K562 (cell line): ENCODE data around the gene PLK5. TPM values are rescaled to one million over a fixed set of nuclear protein-coding genes. Genes with fewer than 3 reads are reported as not detected.

Experiments used
- C11orf30 ChIP-seq: fragments of 450-650 bp; IDR thresholded peaks from 2 replicates; pipeline ENCODE4 v1.6.1; 2016; ENCODE audit warnings: low read depth, mild to moderate bottlenecking
- CBFB ChIP-seq: sonication (generic); formaldehyde crosslinking; IDR thresholded peaks from 2 replicates; pipeline ENCODE4 v1.4.0; 2020; ENCODE audit warnings: mild to moderate bottlenecking, missing genetic modification reagents
- CCNT2 ChIP-seq: IDR thresholded peaks from 2 replicates; pipeline ENCODE4 v1.6.1; 2011; ENCODE audit warnings: borderline replicate concordance, low read depth, mild to moderate bottlenecking, moderate library complexity, mixed read lengths, low read length; ENCODE audit not compliant: insufficient read length; ENCODE audit errors: extremely low read depth
- EP400 ChIP-seq: fragments of 450-650 bp; IDR thresholded peaks from 2 replicates; pipeline ENCODE4 v1.6.1; 2017; ENCODE audit warnings: antibody characterized with exemption, mild to moderate bottlenecking, moderate library complexity
- HMGN3 ChIP-seq: IDR thresholded peaks from 2 replicates; pipeline ENCODE4 v1.6.1; 2011; ENCODE audit warnings: borderline replicate concordance, low read depth, mild to moderate bottlenecking, mixed read lengths, low read length; ENCODE audit not compliant: insufficient read length; ENCODE audit errors: extremely low read depth
- HNRNPH1 ChIP-seq: fragments of 200-400 bp; formaldehyde crosslinking; optimal IDR thresholded peaks from 2 replicates; pipeline ENCODE3; 2017; ENCODE audit warnings: low read depth, mild to moderate bottlenecking, low read length, moderate library complexity
- HNRNPUL1 ChIP-seq: fragments of 200-400 bp; formaldehyde crosslinking; IDR thresholded peaks from 2 replicates; pipeline ENCODE4 v1.6.1; 2017; ENCODE audit warnings: low read length
- MEF2D ChIP-seq: conservative IDR thresholded peaks from 2 replicates; pipeline ENCODE4 v1.6.1; 2016; ENCODE audit warnings: low read depth, missing genetic modification characterization, missing compliant biosample characterization
- MTA2 ChIP-seq: fragments of 450-650 bp; IDR thresholded peaks from 2 replicates; pipeline ENCODE4 v1.6.1; 2016; ENCODE audit warnings: low read depth
- SAP30 ChIP-seq: fragments of 200-600 bp; sonication (generic); IDR thresholded peaks from 2 replicates; pipeline ENCODE4 v1.6.1; 2012; ENCODE audit warnings: borderline replicate concordance, low read depth, mild to moderate bottlenecking, moderate library complexity, low read length, control low read depth, inconsistent platforms; ENCODE audit not compliant: insufficient read depth, poor library complexity, severe bottlenecking
- SIN3B ChIP-seq: fragments of 450-650 bp; IDR thresholded peaks from 2 replicates; pipeline ENCODE4 v1.6.1; 2017; ENCODE audit warnings: low read depth, mild to moderate bottlenecking, moderate library complexity
- SUPT5H ChIP-seq: fragments of 450-650 bp; IDR thresholded peaks from 2 replicates; pipeline ENCODE4 v1.6.1; 2016
- TAF15 ChIP-seq: fragments of 200-400 bp; formaldehyde crosslinking; IDR thresholded peaks from 2 replicates; pipeline ENCODE4 v1.6.1; 2017; ENCODE audit warnings: mild to moderate bottlenecking, low read depth, low read length, moderate library complexity
- TFAP4 ChIP-seq: sonication (generic); formaldehyde crosslinking; IDR thresholded peaks from 2 replicates; pipeline ENCODE4 v1.8.0; 2022; ENCODE audit warnings: missing genetic modification reagents, mild to moderate bottlenecking, moderate library complexity, borderline replicate concordance
- THAP12 ChIP-seq: fragments of 250-450 bp; sonication (Bioruptor Pico); IDR thresholded peaks from 2 replicates; pipeline ENCODE4 v1.9.0; 2021; ENCODE audit warnings: mild to moderate bottlenecking, inconsistent platforms
- ZC3H11A ChIP-seq: IDR thresholded peaks from 2 replicates; pipeline ENCODE4 v1.6.1; 2012; ENCODE audit warnings: low read depth, low read length, improper control_type of control experiment
- ZNF133 ChIP-seq: fragments of 250-450 bp; sonication (Bioruptor Pico); IDR thresholded peaks from 2 replicates; pipeline ENCODE4 v1.4.0; 2020; ENCODE audit warnings: mild to moderate bottlenecking
- ZNF3 ChIP-seq: fragments of 250-450 bp; sonication (Bioruptor Pico); IDR thresholded peaks from 2 replicates; pipeline ENCODE4 v1.5.0; 2021; ENCODE audit warnings: mild to moderate bottlenecking, moderate library complexity
- ZNF584 ChIP-seq: fragments of 200-800 bp; sonication (Bioruptor generic); IDR thresholded peaks from 2 replicates; pipeline ENCODE4 v1.6.1; 2016; ENCODE audit warnings: low read depth, mild to moderate bottlenecking, missing genetic modification characterization, missing compliant biosample characterization
- ZNF668 ChIP-seq: fragments of 250-450 bp; sonication (Bioruptor Pico); IDR thresholded peaks from 2 replicates; pipeline ENCODE4 v1.8.0; 2022; ENCODE audit warnings: mild to moderate bottlenecking, inconsistent platforms
- ZNF764 ChIP-seq: fragments of 250-450 bp; sonication (Bioruptor Pico); IDR thresholded peaks from 2 replicates; pipeline ENCODE4 v1.4.0; 2020; ENCODE audit warnings: low read depth, mild to moderate bottlenecking, moderate library complexity
- ZNF780A ChIP-seq: fragments of 250-450 bp; sonication (Bioruptor Pico); IDR thresholded peaks from 2 replicates; pipeline ENCODE4 v1.5.0; 2021; ENCODE audit warnings: mild to moderate bottlenecking
- polyA plus RNA-seq, 8 experiments: library from polyadenylated mRNA; depleted of rRNA in 4 of 8; stranded (reverse) in 5 of 8; unstranded in 3 of 8; fragments of >200 nt; fragmentation: Nextera tagmentation in 2 of 8; fragmentation: Illumina TruSeq in 1 of 8; extraction: Ambion mirVana in 2 of 8; extraction: Trizol in 1 of 8; gene quantifications; 2 replicates each; pipeline versions ENCODE4 v1.2.1 to v1.2.3, GENCODE V29; 2011 to 2014; ENCODE audit warnings: inconsistent platforms in 1 of 8, missing spikeins in 1 of 8
- total RNA-seq, 7 experiments: library from RNA; depleted of rRNA in 6 of 7; stranded (reverse); fragments of >200 nt in 6 of 7; fragmentation: Illumina TruSeq in 2 of 7; extraction: Trizol in 2 of 7; gene quantifications; 2 replicates each; pipeline versions ENCODE4 v1.2.1 to v1.2.3, GENCODE V29; 2011 to 2021; ENCODE audit warnings: low replicate concordance in 1 of 7
- TF ChIP-seq, protein P1 (sequence below): IDR thresholded peaks from 3 replicates; pipeline ENCODE4 v1.6.1; 2011; ENCODE audit warnings: borderline replicate concordance, mild to moderate bottlenecking, moderate library complexity; ENCODE audit not compliant: insufficient read length; ENCODE audit errors: extremely low read depth

Gene PLK5
- total and polyA plus RNA-seq, 9 of the 15 experiments (the other 6 are each of a cell fraction or from before 2014, with no cell fraction given): 0.04 to 0.23 (median 0.11) TPM; not detected in 5

DNA sequence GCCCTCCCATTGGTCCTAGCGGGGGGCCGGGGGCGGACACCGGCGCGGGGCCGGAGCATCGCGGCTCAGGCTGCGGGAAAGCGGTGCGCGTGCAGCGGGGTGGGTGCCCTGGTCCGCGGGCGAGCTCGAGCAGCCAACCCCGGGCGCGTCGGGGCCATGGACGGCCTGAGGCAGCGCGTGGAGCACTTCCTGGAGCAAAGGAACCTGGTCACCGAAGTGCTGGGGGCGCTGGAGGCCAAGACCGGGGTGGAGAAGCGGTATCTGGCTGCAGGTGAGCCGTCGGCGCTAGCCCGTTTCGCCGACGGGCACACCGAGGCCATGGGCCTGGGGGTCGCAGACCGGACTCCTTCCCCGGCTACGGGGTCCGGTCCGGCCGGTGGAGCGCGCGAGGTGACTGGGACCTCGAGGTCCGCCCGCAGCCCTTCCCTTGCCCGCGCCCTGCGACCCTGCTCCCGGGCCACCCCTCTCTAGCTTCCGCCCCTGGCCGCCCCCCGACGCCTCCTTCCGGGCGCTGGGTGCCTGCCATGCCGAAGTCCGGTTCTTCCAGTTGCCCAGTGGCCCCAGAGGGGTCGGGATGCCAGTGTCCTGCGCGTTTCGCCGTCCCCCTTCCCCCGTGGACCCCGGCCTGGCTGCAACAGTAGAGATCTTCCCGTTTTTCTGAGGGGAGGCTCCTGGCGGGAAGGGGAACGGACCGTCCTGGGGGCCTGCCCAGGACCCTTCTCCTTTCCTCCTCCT lies 32.6 kb upstream of the PLK5 start, which contains the start of gene REEP6 (continued):
- TF ChIP-seq, protein P1, sequence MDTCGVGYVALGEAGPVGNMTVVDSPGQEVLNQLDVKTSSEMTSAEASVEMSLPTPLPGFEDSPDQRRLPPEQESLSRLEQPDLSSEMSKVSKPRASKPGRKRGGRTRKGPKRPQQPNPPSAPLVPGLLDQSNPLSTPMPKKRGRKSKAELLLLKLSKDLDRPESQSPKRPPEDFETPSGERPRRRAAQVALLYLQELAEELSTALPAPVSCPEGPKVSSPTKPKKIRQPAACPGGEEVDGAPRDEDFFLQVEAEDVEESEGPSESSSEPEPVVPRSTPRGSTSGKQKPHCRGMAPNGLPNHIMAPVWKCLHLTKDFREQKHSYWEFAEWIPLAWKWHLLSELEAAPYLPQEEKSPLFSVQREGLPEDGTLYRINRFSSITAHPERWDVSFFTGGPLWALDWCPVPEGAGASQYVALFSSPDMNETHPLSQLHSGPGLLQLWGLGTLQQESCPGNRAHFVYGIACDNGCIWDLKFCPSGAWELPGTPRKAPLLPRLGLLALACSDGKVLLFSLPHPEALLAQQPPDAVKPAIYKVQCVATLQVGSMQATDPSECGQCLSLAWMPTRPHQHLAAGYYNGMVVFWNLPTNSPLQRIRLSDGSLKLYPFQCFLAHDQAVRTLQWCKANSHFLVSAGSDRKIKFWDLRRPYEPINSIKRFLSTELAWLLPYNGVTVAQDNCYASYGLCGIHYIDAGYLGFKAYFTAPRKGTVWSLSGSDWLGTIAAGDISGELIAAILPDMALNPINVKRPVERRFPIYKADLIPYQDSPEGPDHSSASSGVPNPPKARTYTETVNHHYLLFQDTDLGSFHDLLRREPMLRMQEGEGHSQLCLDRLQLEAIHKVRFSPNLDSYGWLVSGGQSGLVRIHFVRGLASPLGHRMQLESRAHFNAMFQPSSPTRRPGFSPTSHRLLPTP: no peak
- TF ChIP-seq TAF15 (no peak), HNRNPUL1 (no peak), MTA2 (no peak), MEF2D (tag) (no peak), ZNF3 (CRISPR knock-in tag) (no peak), ZNF584 (CRISPR knock-in tag) (no peak), THAP12 (peak; percentile 89), HNRNPH1 (no peak), SUPT5H (peak; percentile 75), TFAP4 (CRISPR knock-in tag) (no peak; the same call in 1 of the 2 replicates), CCNT2 (peak; percentile 12), EP400 (no peak), ZNF668 (CRISPR knock-in tag) (no peak), ZC3H11A (no peak), ZNF764 (CRISPR knock-in tag) (no peak), C11orf30 (no peak), SAP30 (peak; percentile 38), HMGN3 (peak; percentile 41), CBFB (CRISPR knock-in tag) (no peak), ZNF133 (no peak), SIN3B (peak; percentile 59; the same call in 1 of the 2 replicates), ZNF780A (CRISPR knock-in tag) (no peak)
